Prostate gland (tissue), 2 donors: ENCODE results near the gene GHR.

Experiments
- CTCF ChIP-seq, 4 experiments: fragments of 200-600 bp in 2 of 4; fragments of 450-650 bp in 2 of 4; sonication (generic) in 2 of 4; IDR thresholded peaks; 1 replicate in 3 of 4; 2 replicates in 1 of 4; pipeline ENCODE4 v1.5.1; 2016 to 2019; ENCODE audit warnings: antibody characterized with exemption in 4 of 4, mild to moderate bottlenecking in 2 of 4, moderate library complexity in 2 of 4
- POLR2A ChIP-seq: fragments of 450-650 bp; IDR thresholded peaks from one replicate; pipeline ENCODE4 v1.6.1; 2016; ENCODE audit warnings: antibody characterized with exemption, mild to moderate bottlenecking
- POLR2AphosphoS5 ChIP-seq: sonication (generic); formaldehyde crosslinking; IDR thresholded peaks from one replicate; pipeline ENCODE4 v1.6.1; 2017; ENCODE audit warnings: antibody characterized with exemption

GRCh38 chr5:42436051-42436450, 12.8 kb downstream of the GHR start:
- TF ChIP-seq POLR2A (no peak), CTCF (IDR thresholded peaks at IDR 0.05) (no peak), POLR2AphosphoS5 (no peak)
